HepG2 (cell line): Measurements from ENCODE around the gene PALM.

Experiments
- AKNA ChIP-seq: sonication (generic); formaldehyde crosslinking; IDR thresholded peaks from 2 replicates; pipeline ENCODE4 v1.4.0; 2020; ENCODE audit warnings: missing genetic modification reagents, borderline replicate concordance
- CTCF ChIP-seq: sonication (generic); formaldehyde crosslinking; IDR thresholded peaks from 2 replicates; pipeline ENCODE4 v1.5.0; 2020; ENCODE audit warnings: mild to moderate bottlenecking, missing genetic modification reagents, moderate library complexity
- ERF ChIP-seq: IDR thresholded peaks from 2 replicates; pipeline ENCODE4 v1.6.1; 2018; ENCODE audit warnings: missing biosample characterization, missing genetic modification reagents
- RXRA ChIP-seq: sonication (generic); formaldehyde crosslinking; IDR thresholded peaks from 2 replicates; pipeline ENCODE4 v1.5.1; 2020; ENCODE audit warnings: missing genetic modification reagents
- THAP8 ChIP-seq: sonication (generic); formaldehyde crosslinking; IDR thresholded peaks from 2 replicates; pipeline ENCODE4 v1.5.1; 2020; ENCODE audit warnings: missing genetic modification reagents, mild to moderate bottlenecking, borderline replicate concordance
- USF2 ChIP-seq, 2 experiments: sonication (generic) in 1 of 2; formaldehyde crosslinking in 1 of 2; IDR thresholded peaks; 2 replicates each; pipeline versions ENCODE4 v1.5.1 to v1.6.1; 2011 to 2020; ENCODE audit warnings: borderline replicate concordance in 1 of 2, low read depth in 1 of 2, low read length in 1 of 2, mild to moderate bottlenecking in 1 of 2, missing genetic modification reagents in 1 of 2, moderate library complexity in 1 of 2
- ZBTB3 ChIP-seq: sonication (generic); formaldehyde crosslinking; IDR thresholded peaks from 2 replicates; pipeline ENCODE4 v1.4.0; 2020; ENCODE audit warnings: low read depth, mild to moderate bottlenecking, moderate library complexity, missing genetic modification reagents, borderline replicate concordance
- ZNF18 ChIP-seq: sonication (generic); formaldehyde crosslinking; IDR thresholded peaks from 2 replicates; pipeline ENCODE4 v1.8.0; 2022; ENCODE audit warnings: mild to moderate bottlenecking, missing genetic modification reagents; ENCODE audit not compliant: insufficient replicate concordance
- ZNF296 ChIP-seq: sonication (generic); formaldehyde crosslinking; conservative IDR thresholded peaks from 2 replicates; pipeline ENCODE4 v1.5.0; 2020; ENCODE audit warnings: mild to moderate bottlenecking, missing genetic modification reagents

GRCh38 chr19:723714-724113, 15.0 kb downstream of the PALM start:
- TF ChIP-seq ERF (CRISPR knock-in tag) (no peak), AKNA (CRISPR knock-in tag) (no peak), ZNF18 (CRISPR knock-in tag) (no peak), CTCF (CRISPR knock-in tag) (no peak), ZNF296 (CRISPR knock-in tag) (no peak), ZBTB3 (CRISPR knock-in tag) (no peak), RXRA (no peak), USF2 (IDR thresholded peaks at IDR 0.05; ENCODE audit: low read depth, low read length) (no peak), USF2 (CRISPR knock-in tag; IDR thresholded peaks at IDR 0.05; ENCODE audit: borderline replicate concordance) (no peak), THAP8 (CRISPR knock-in tag) (no peak)
